H54 (cell line): ENCODE data around the gene SSR4.
"Not testable (repeated sequence)": the region's sequence is repeated elsewhere in the genome, so short reads cannot be mapped to it uniquely, and the experiment has no call there.

Experiments used
- DNase-seq: peaks from one replicate; pipeline ENCODE4 v3.0.0; 2011; ENCODE audit warnings: low spot score, mixed read lengths; ENCODE audit not compliant: insufficient read length
- FAIRE-seq: peaks from 3 replicates; lab custom pipeline; 2011; peaks lifted over from hg19 to GRCh38; lab: Jason Lieb, UNC
- POLR2A ChIP-seq: IDR thresholded peaks from 2 replicates; pipeline ENCODE4 v1.6.1; 2011; ENCODE audit warnings: low read depth, mild to moderate bottlenecking, low read length

SSR4 gene

GRCh38 chrX:153800746-153801145 is 6.3 kb downstream of the SSR4 start:
- TF ChIP-seq POLR2A: no peak
- DNase-seq (no peak), FAIRE-seq (no peak)

- DNase-seq (no peak), FAIRE-seq (no peak)
- no peak for TF ChIP-seq POLR2A
Measured at GRCh38 chrX:153801669-153802068, 7.2 kb downstream of the SSR4 start.

- FAIRE-seq (no peak), DNase-seq (no peak)
- no peak for TF ChIP-seq POLR2A
Measured at GRCh38 chrX:153802513-153803045, 8.1 kb downstream of the SSR4 start.

GRCh38 chrX:153803211-153804099 is 9.0 kb downstream of the SSR4 start:
- DNase-seq: no peak
- FAIRE-seq: no peak
- TF ChIP-seq POLR2A: no peak

GRCh38 chrX:153804100-153804595 is 9.7 kb downstream of the SSR4 start:
- FAIRE-seq: no peak
- TF ChIP-seq POLR2A: no peak
- DNase-seq: no peak

- FAIRE-seq: no peak
- TF ChIP-seq POLR2A: no peak
- no peak for DNase-seq
Measured at GRCh38 chrX:153804621-153805020, 10.2 kb downstream of the SSR4 start.

- FAIRE-seq (no peak), DNase-seq (no peak)
- TF ChIP-seq POLR2A: no peak
Measured at GRCh38 chrX:153805436-153805835, 11.0 kb downstream of the SSR4 start.

GRCh38 chrX:153806999-153807575 is 12.6 kb downstream of the SSR4 start:
- no peak for TF ChIP-seq POLR2A
- DNase-seq (no peak), FAIRE-seq (no peak)

- TF ChIP-seq POLR2A: no peak
- DNase-seq (no peak), FAIRE-seq (no peak)
Measured at GRCh38 chrX:153807976-153808375, 13.5 kb downstream of the SSR4 start.

- FAIRE-seq (no peak), DNase-seq (no peak)
- no peak for TF ChIP-seq POLR2A
Measured at GRCh38 chrX:153812220-153812619, 17.8 kb downstream of the SSR4 start.

- TF ChIP-seq POLR2A: no peak
- DNase-seq (no peak), FAIRE-seq (no peak)
Measured at GRCh38 chrX:153813161-153813560, 18.7 kb downstream of the SSR4 start.

- DNase-seq (no peak), FAIRE-seq (no peak)
- TF ChIP-seq POLR2A: no peak
Measured at GRCh38 chrX:153814591-153815315, 20.3 kb downstream of the SSR4 start.

GRCh38 chrX:153816831-153817690 is 22.6 kb downstream of the SSR4 start:
- FAIRE-seq (no peak), DNase-seq (no peak)
- no peak for TF ChIP-seq POLR2A

GRCh38 chrX:153818064-153818463 is 23.6 kb downstream of the SSR4 start:
- FAIRE-seq: not testable (repeated sequence)

More at GRCh38 chrX:153818064-153818463, 23.6 kb downstream of the SSR4 start:
- not testable (repeated sequence) for DNase-seq
